Ascending aorta (tissue), 2 donors: Measurements from ENCODE around the gene POLR1G. TPM values are rescaled to one million over a fixed set of nuclear protein-coding genes. Genes with fewer than 3 reads are reported as not detected.
A peak's percentile ranks its signal among the peaks of the same experiment; 100 is the strongest.

ENCODE experiments used
- DNase-seq, 2 donors: peaks; one replicate each; pipeline ENCODE4 v3.0.0-alpha.2; 2019; ENCODE audit warnings: low spot score in 2 of 2
- H3K27ac ChIP-seq, 2 donors: fragments of 200-600 bp; sonication (generic); one replicate each; pipeline ENCODE4 v1.5.1; 2016 to 2017; ENCODE audit warnings: mild to moderate bottlenecking in 1 of 2
- H3K27me3 ChIP-seq: fragments of 200-600 bp; sonication (generic); one replicate; pipeline ENCODE4 v1.5.1; 2017
- H3K36me3 ChIP-seq, 2 donors: fragments of 200-600 bp; sonication (generic); one replicate each; pipeline ENCODE4 v1.5.1; 2016
- H3K4me1 ChIP-seq, 2 donors: fragments of 200-600 bp; sonication (generic); one replicate each; pipeline ENCODE4 v1.5.1; 2016 to 2017; ENCODE audit warnings: mild to moderate bottlenecking in 1 of 2
- H3K4me3 ChIP-seq, 2 donors: fragments of 200-600 bp; sonication (generic); one replicate each; pipeline ENCODE4 v1.5.1; 2016 to 2017; ENCODE audit warnings: mild to moderate bottlenecking in 1 of 2
- H3K9me3 ChIP-seq, 2 donors: fragments of 200-600 bp; sonication (generic); one replicate each; pipeline ENCODE4 v1.5.1; 2016
- CTCF ChIP-seq, 3 experiments: fragments of 200-600 bp in 2 of 3; fragments of 450-650 bp in 1 of 3; sonication (generic) in 2 of 3; IDR thresholded peaks; one replicate each; pipeline ENCODE4 v1.5.1; 2016 to 2019; ENCODE audit warnings: antibody characterized with exemption in 3 of 3, mild to moderate bottlenecking in 1 of 3, moderate library complexity in 1 of 3
- intact Hi-C: fragments of 100-400 bp; cut with DNase I; formaldehyde crosslinking; loops from one replicate; pipeline ENCODE4 v1.15.1; 2023
- total RNA-seq: library from RNA; depleted of rRNA; stranded (reverse); fragments of >200 nt; gene quantifications from one replicate; pipeline ENCODE4 v1.1.0, GENCODE V29; 2016

Gene POLR1G
- total RNA-seq, 1 donor from 2014 or later = 3.7 TPM

- Histone ChIP-seq H3K4me1 (peaks cover 5 to 24% of the 10 kb centered on the region in 2 donors), H3K27ac (peak overlapping the region; percentile 90 to 94), H3K36me3 (no peaks in the 10 kb centered on the region), H3K4me3 (peak overlapping the region; percentile 29 to 64), H3K27me3 (no peaks in the 10 kb centered on the region), H3K9me3 (no peaks in the 10 kb centered on the region)
- intact Hi-C loops = loop anchor here (1.0 kb wide), 2 partner anchors 26 to 35 kb away; no protein-coding TSS in a partner anchor
- no peak for TF ChIP-seq CTCF (IDR thresholded peaks at IDR 0.05)
- peak; percentile 63 to 89 for DNase-seq
These were observed 36.5 kb downstream of the POLR1G start for GRCh38 chr19:45442778-45443461.

- no peaks in the 10 kb centered on the region for H3K27me3 ChIP-seq
- peak overlapping the region; percentile 90 to 94 for H3K27ac ChIP-seq
- intact Hi-C loops = loop anchor here (1.0 kb wide), 2 partner anchors 26 to 35 kb away; no protein-coding TSS in a partner anchor
- H3K4me1 ChIP-seq = peaks cover 5 to 24% of the 10 kb centered on the region in 2 donors
- peak overlapping the region; percentile 56 to 64 for H3K4me3 ChIP-seq
- H3K9me3 ChIP-seq = no peaks in the 10 kb centered on the region
- no peaks in the 10 kb centered on the region for H3K36me3 ChIP-seq
- TF ChIP-seq CTCF (IDR thresholded peaks at IDR 0.05) = no peak
- peak; percentile 95 to 100 for DNase-seq
These were observed 37.2 kb downstream of the POLR1G start for GRCh38 chr19:45443462-45444317.

GRCh38 chr19:45444318-45445041 lies 38.0 kb downstream of the POLR1G start:
- no peaks in the 10 kb centered on the region for H3K9me3 ChIP-seq
- H3K27me3 ChIP-seq = no peaks in the 10 kb centered on the region
- TF ChIP-seq CTCF (IDR thresholded peaks at IDR 0.05) = no peak
- H3K27ac ChIP-seq = peak overlapping the region; percentile 90 to 94
- peak; percentile 88 to 98 for DNase-seq
- H3K4me1 ChIP-seq = peaks cover 2 to 20% of the 10 kb centered on the region in 2 donors
- no peaks in the 10 kb centered on the region for H3K36me3 ChIP-seq
- intact Hi-C loops = no loop called here
- H3K4me3 ChIP-seq = peak overlapping the region; percentile 56 to 64

- Histone ChIP-seq H3K4me1 (peaks cover 5 to 21% of the 10 kb centered on the region in 2 donors), H3K27me3 (no peaks in the 10 kb centered on the region), H3K9me3 (no peaks in the 10 kb centered on the region), H3K4me3 (no peak overlapping the region), H3K27ac (peak overlapping the region; percentile 90 to 94), H3K36me3 (no peaks in the 10 kb centered on the region)
- no peak for TF ChIP-seq CTCF (IDR thresholded peaks at IDR 0.05)
- intact Hi-C loops = no loop called here
- no peak for DNase-seq
These were observed 38.7 kb downstream of the POLR1G start for GRCh38 chr19:45445139-45445538.

GRCh38 chr19:45446295-45446694 lies 39.9 kb downstream of the POLR1G start:
- no peak overlapping the region for H3K4me3 ChIP-seq
- peak overlapping the region in 1 of 2 donors; percentile 2 for H3K27ac ChIP-seq
- intact Hi-C loops = no loop called here
- peak in 2 of 3 experiments; percentile 29 to 30 for TF ChIP-seq CTCF (IDR thresholded peaks at IDR 0.05)
- H3K4me1 ChIP-seq = peaks cover 12 to 23% of the 10 kb centered on the region in 2 donors
- no peaks in the 10 kb centered on the region for H3K36me3 ChIP-seq
- no peaks in the 10 kb centered on the region for H3K27me3 ChIP-seq
- no peaks in the 10 kb centered on the region for H3K9me3 ChIP-seq
- DNase-seq = no peak
